ENCODE measurements around the gene MTHFD1L.
"Not testable (repeated sequence)": the region's sequence is repeated elsewhere in the genome, so short reads cannot be mapped to it uniquely, and the experiment has no call there.

Gene MTHFD1L

DNA sequence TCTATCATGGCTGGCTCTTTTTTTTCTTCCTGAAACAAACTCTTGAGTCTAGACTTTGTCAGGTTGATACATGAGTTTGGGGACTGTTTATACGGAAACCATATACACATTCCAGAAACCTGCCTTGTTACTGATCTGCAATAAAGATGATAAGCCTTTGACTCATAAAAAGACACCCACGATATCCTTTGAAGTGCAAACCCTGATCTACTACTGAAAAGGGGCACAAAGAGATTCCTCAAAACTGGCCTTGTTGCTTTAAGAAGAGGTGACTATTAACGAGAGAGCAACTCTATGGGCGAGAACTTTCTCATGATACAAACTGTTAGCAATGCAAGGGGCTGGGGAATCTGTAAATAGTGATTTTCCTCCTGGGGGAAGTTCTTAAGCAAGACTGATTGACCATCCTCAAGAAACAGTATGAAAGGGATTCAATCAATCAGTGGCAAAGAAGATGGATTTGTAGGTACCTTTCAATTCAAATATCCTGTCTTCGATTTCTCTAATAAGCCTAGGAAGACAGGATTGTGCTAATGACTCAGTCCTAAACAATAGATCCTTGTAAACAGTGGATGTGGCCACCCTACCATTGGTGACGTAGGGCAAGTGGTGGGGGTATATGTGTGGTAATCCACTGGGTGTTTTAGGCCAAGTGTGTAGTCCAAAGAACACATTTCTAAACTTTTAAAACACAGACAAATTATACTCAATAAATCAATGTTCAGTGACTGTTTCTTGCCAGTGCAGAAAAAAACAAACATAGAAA, 260.3 kb downstream of the MTHFD1L start:
- DNase-seq (ENCODE audit: low read depth) = not testable (repeated sequence)

GRCh38 chr6:151126417-151126724, 260.9 kb downstream of the MTHFD1L start:
- not testable (repeated sequence) for DNase-seq (ENCODE audit: low read depth)

DNA sequence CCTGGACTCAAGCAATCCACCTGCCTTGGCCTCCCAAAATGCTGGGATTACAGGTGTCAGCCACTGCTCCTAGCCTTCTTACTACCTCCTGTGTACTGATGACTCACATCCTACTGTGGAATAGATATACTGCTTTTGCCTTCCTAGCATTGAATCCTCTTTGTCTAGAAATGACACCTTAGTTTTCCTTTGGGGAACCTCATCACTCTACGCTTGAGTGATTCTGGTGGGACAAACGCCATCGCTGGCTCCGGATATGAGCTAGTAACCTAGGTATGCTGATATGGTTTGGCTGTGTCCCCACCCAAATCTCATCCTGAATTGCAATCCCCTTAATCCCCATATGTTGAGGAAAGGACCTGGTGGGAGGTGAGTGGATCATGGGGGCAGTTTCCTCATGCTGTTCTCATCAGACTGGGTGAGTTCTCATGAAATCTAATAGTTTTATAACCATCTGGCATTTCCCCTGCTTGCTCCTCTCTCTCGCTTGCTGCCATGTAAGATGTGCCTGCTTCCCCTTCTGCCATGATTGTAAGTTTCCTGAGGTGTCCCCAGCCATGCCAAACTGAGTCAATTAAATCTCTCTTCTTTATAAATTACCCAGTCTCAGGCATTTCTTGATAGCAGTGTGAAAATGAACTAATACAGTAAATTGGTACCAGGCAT, 261.8 kb downstream of the MTHFD1L start:
- DNase-seq (ENCODE audit: low read depth) = not testable (repeated sequence)

- no peak for DNase-seq (ENCODE audit: low read depth)
Observed at GRCh38 chr6:151128763-151129370, 263.4 kb downstream of the MTHFD1L start.

DNA sequence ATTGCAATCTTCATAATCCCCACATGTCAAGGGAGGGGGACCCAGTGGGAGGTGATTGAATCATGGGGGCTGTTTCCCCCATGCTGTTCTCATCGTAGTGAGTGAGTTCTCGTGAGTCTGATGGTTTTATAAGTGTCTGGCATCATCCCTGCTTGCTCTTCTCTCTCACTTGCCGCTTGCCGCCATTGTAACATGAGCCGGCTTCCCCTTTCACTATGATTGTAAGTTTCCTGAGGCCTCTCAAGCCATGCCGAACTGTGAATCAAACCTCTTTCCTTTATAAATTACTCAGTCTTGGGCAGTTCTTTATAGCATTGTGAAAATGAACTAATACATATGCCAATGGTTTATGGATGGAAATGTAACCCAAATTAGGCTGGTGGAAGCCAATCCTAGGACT, 264.8 kb downstream of the MTHFD1L start:
- no peak for DNase-seq (ENCODE audit: low read depth)

DNA sequence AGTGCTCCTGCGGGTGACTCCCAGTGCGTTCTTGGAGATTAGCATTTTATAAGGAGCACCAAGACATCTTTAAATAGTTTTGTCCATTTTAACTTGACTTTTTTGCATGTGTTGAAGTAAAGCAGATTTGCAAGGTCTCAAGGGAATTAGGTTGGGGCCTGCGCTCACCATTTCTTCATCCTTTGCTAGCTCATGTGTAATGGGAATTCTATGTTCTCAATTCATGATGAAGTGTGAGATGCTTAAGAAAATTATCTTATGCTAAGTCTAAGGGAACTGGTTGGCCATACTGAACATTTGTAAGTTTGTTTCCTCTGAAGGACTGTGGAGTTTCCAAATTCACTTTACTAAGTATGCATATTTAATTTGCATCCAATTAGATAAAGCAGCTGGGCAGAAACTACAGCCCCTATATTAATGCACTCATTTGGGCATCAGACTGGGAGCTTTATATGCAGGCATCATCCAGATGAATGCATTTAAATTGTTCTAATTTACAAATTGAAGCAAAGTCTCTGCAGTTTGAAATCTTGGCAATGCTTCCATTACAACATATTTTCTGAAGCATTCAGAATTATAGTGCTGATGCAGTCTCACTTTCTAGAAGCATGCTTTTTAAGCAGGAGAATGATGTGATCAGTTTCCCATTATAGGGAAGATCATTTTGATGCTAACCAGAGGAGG, 266.0 kb downstream of the MTHFD1L start:
- DNase-seq (ENCODE audit: low read depth) = no peak

GRCh38 chr6:151136141-151136755, 270.7 kb downstream of the MTHFD1L start:
- no peak for DNase-seq (ENCODE audit: low read depth)

DNA sequence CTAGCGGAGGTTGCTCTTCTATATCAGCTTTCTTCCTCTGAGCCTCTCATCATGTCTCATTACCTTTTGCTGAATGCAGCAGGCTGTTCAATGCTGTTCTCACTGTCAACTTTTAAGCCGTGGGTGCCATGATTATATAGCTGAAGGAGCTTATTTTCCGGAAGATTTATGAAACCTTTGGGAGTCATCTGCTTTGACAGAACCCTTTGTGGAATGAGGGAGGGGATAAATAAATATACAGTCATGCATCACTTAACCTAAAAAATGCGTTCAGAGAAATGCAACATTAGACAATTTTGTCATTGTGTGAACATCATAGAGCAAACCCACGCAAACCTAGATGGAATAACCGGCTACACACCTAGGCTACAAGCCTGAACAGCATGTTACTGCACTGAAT, 272.0 kb downstream of the MTHFD1L start:
- no peak for DNase-seq (ENCODE audit: low read depth)

DNA sequence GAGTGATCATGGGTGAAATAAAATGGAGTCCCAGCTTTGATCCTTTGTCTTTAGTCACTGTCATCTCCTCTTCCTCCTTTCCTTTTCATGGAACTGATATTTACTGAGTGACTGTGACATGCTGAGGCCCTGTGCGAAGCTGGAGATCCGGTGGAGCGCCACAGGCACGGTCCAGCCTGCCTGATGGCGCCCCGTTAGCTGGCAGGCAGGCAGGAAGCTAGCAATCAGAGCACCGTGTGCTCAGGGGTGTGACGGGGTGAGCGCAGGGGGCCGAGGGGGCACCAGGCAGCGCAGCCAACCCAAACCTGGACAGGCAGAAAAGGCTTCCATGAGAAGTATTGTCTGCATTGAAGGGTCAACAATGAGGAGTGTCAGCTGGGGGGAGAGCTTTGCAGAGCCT, 274.0 kb downstream of the MTHFD1L start:
- DNase-seq (ENCODE audit: low read depth) = no peak

DNA sequence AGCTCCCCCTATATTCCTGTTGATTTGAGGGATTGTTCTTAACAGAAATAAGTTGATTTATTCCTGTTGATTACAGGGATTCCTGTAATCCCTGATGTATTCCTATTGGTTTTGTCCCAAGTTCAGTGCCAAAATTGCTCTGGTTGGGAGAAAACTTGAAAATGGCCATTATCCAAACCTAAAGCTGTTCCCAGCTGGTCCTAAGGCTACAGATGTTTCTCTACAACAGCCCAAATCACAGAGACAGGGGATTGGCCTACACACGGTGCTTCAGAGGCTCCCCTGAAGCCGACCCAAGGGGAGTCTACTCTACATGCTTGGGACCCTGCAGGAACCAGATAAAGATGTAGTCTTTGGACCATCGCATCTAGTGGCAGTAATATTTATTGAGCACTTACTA, 275.3 kb downstream of the MTHFD1L start:
- DNase-seq (ENCODE audit: low read depth) = no peak

GRCh38 chr6:151141685-151142084, 276.2 kb downstream of the MTHFD1L start:
- DNase-seq (ENCODE audit: low read depth) = no peak

DNA sequence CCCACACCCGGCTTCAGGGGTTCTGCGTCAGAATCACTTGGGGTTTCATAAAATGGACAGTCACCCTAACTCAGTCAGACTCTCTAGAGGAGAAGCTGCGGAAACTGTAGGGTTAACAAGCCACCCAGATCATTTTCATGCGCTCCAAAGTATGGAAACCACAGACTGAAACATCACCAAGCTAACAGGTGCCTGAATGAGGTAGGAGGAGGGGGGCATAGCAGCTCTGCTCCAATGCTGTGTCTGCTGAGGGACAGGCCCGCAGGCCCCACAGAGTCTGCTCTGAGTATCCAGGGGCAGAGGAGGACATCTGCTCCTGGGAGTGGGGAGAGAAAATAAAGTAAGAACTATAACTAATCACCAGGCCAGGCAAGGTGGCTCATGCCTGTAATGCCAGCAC, 277.2 kb downstream of the MTHFD1L start:
- no peak for DNase-seq (ENCODE audit: low read depth)

- no peak for DNase-seq (ENCODE audit: low read depth)
Observed at GRCh38 chr6:151143337-151143736, 277.8 kb downstream of the MTHFD1L start.

- DNase-seq (ENCODE audit: low read depth) = no peak
Observed at GRCh38 chr6:151143806-151144205, 278.3 kb downstream of the MTHFD1L start.

DNA sequence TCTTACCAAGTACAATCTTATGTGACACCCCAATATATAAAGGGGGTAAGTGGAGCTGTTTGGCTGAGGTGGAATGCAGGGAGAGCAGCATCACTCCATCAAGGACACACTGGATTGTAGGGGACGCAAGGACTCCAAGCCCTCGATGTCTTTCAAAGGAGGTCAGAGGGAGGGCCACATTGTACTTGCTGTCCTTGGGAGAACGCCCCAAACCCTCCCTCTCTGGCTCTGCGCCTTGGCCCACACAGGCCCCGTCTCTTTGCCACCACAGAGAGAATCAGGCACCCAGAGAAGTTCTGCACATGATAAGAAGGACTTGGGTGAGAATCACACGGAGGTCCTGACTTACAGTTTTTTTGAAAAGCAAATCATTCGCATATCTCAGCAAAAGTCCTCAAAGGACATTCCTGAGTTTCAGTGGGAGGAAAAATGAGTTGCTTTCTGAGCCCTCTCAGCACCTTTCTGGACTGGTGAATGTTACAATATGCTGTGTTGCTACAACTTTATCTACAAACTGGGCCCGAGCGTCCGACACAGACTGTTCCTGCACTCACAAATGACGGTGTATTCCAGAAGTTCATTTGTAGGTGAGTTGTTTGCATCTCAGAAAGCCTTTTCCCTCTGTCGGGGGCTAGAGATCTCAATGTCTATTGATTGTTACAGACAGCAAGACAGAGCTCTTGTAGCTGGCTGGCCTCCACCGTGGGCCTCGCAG, 281.8 kb downstream of the MTHFD1L start:
- DNase-seq (ENCODE audit: low read depth) = no peak

DNA sequence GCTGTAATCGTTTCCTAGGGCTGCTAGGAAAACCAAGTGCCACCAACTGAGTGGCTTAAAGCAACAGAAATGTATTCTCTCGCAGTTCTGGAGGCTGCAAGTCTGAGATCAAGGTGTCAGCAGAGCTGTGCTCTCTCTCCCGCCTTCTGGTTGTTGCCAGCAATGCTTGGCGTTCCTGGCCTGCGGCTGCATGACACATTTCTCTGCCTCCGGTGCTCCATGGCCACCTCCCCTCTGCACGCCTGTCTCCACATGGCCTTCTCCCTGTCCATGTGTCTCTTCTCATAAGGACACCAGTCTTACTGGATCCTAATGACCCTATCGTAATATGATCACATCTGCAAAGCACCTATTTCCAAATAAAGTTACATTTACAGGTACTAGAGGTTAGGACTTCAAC, 282.6 kb downstream of the MTHFD1L start:
- DNase-seq (ENCODE audit: low read depth) = no peak

DNA sequence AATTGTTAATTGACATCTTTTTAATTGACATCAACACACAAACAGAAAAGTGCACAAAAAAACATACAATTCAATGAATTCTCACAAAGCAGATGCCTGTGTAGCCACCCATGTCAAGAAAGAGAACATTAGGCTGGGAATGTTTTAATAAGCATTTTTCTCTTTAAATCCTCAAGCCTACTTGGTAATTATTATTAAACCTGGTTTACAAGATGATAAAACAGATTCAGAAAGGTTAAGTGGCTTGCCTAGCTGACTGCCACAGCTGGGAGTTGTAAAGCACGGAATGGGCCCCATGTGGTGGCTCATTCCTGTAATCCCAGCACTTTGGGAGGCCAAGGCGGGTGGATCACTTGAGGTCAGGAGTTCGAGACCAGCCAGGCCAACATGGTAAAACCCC, 284.3 kb downstream of the MTHFD1L start:
- DNase-seq (ENCODE audit: low read depth) = no peak

All from stimulated activated CD8-positive, alpha-beta memory T cell treated with anti-CD3 and anti-CD28 coated beads, Interleukin-7, amount 100 ng/mL, for 24 hours (primary cell).